ENCODE results near the gene PKN2.
"Not testable (repeated sequence)": the region's sequence is repeated elsewhere in the genome, so short reads cannot be mapped to it uniquely, and the experiment has no call there.

The PKN2 gene

GRCh38 chr1:88802950-88803349, 118.9 kb downstream of the PKN2 start:
- no peak for DNase-seq (ENCODE audit: low read depth)
- no peak for TF ChIP-seq CTCF (conservative IDR thresholded peaks at IDR 0.05; ENCODE audit: low read depth, low read length)
- H3K4me3 ChIP-seq (ENCODE audit: low read length): no peak overlapping the region

GRCh38 chr1:88803444-88803843, 119.4 kb downstream of the PKN2 start:
- DNase-seq (ENCODE audit: low read depth): no peak
- H3K4me3 ChIP-seq (ENCODE audit: low read length): no peak overlapping the region
- no peak for TF ChIP-seq CTCF (conservative IDR thresholded peaks at IDR 0.05; ENCODE audit: low read depth, low read length)

- no peak for TF ChIP-seq CTCF (conservative IDR thresholded peaks at IDR 0.05; ENCODE audit: low read depth, low read length)
- no peak overlapping the region for H3K4me3 ChIP-seq (ENCODE audit: low read length)
- DNase-seq (ENCODE audit: low read depth): no peak
Observed at GRCh38 chr1:88812366-88812765, 128.3 kb downstream of the PKN2 start.

GRCh38 chr1:88813471-88813870, 129.4 kb downstream of the PKN2 start:
- no peak for DNase-seq (ENCODE audit: low read depth)
- no peak for TF ChIP-seq CTCF (conservative IDR thresholded peaks at IDR 0.05; ENCODE audit: low read depth, low read length)
- no peak overlapping the region for H3K4me3 ChIP-seq (ENCODE audit: low read length)

GRCh38 chr1:88819642-88820041, 135.6 kb downstream of the PKN2 start:
- H3K4me3 ChIP-seq (ENCODE audit: low read length); DNase-seq (ENCODE audit: low read depth): not testable (repeated sequence)

- no peak for TF ChIP-seq CTCF (conservative IDR thresholded peaks at IDR 0.05; ENCODE audit: low read depth, low read length)
- no peak for DNase-seq (ENCODE audit: low read depth)
- no peak overlapping the region for H3K4me3 ChIP-seq (ENCODE audit: low read length)
Observed at GRCh38 chr1:88825721-88826120, 141.6 kb downstream of the PKN2 start.

- TF ChIP-seq CTCF (conservative IDR thresholded peaks at IDR 0.05; ENCODE audit: low read depth, low read length): no peak
- H3K4me3 ChIP-seq (ENCODE audit: low read length): no peak overlapping the region
Observed at GRCh38 chr1:88847643-88848042, 163.6 kb downstream of the PKN2 start.

More at GRCh38 chr1:88847643-88848042, 163.6 kb downstream of the PKN2 start:
- no peak for DNase-seq (ENCODE audit: low read depth)

All from retinal pigment epithelial cell (primary cell).